Left lung (tissue), 10 donors: ENCODE measurements around the gene FBXO17. TPM values are rescaled to one million over a fixed set of nuclear protein-coding genes. Genes with fewer than 3 reads are reported as not detected.
A peak's percentile ranks its signal among the peaks of the same experiment; 100 is the strongest.

Experiments used
- ATAC-seq: fragments of 200-7000 bp; cut with Tn5 transposase; one replicate; pipeline ENCODE4 v1.9.1; 2020; ENCODE audit warnings: moderate library complexity
- DNase-seq, 4 donors: peaks; one replicate each; pipeline ENCODE4 v3.0.0-alpha.2; 2013 to 2020
- H3K27ac ChIP-seq, 2 donors: fragments of 200-600 bp; sonication (generic) in 1 of 2; one replicate each; pipeline versions ENCODE4 v1.5.0 to v1.8.0; 2020 to 2021
- H3K27me3 ChIP-seq, 2 donors: fragments of 200-600 bp; sonication (generic) in 1 of 2; one replicate each; pipeline versions ENCODE4 v1.5.0 to v1.8.0; 2020 to 2021
- H3K36me3 ChIP-seq, 2 donors: fragments of 200-600 bp; sonication (generic) in 1 of 2; one replicate each; pipeline versions ENCODE4 v1.5.0 to v1.8.0; 2020 to 2021
- H3K4me1 ChIP-seq, 2 donors: fragments of 200-600 bp; one replicate each; pipeline ENCODE4 v1.8.0; 2021
- H3K4me3 ChIP-seq, 2 donors: fragments of 200-600 bp; sonication (generic) in 1 of 2; one replicate each; pipeline versions ENCODE4 v1.5.0 to v1.8.0; 2020 to 2021; ENCODE audit warnings: mild to moderate bottlenecking in 1 of 2
- H3K9me3 ChIP-seq, 2 donors: fragments of 200-600 bp; sonication (generic) in 1 of 2; one replicate each; pipeline versions ENCODE4 v1.5.0 to v1.8.0; 2020 to 2021
- CTCF ChIP-seq, 2 donors: fragments of 200-600 bp; sonication (generic) in 1 of 2; IDR thresholded peaks; one replicate each; pipeline versions ENCODE4 v1.5.0 to v1.8.0; 2021; ENCODE audit warnings: antibody characterized with exemption in 2 of 2
- intact Hi-C, 2 donors: fragments of 100-400 bp; cut with DNase I; formaldehyde crosslinking; loops; one replicate each; pipeline versions ENCODE4 v1.11.2 to v1.14.2; 2022
- polyA plus RNA-seq, 6 donors: library from polyadenylated mRNA; unstranded; fragments of 120-200 nt; gene quantifications; one replicate each; pipeline ENCODE4 v1.2.1, GENCODE V29; 2013; ENCODE audit not compliant: insufficient read length in 6 of 6
- total RNA-seq, 2 donors: library from RNA; stranded (reverse); fragmentation: NEBNext Ultra II Directional; extraction: Animal tissue kit (Norgen Biotek cat#: 25700); gene quantifications; one replicate each; pipeline ENCODE4 v1.2.1, GENCODE V29; 2021
- donor health status: DM: no; HTN: yes; CAD: no.
- donor health status: DM: no; HTN: no; CAD: no.

The FBXO17 gene
- total and polyA plus RNA-seq, 8 donors: 7.1 to 50.3 (median 42.4) TPM

GRCh38 chr19:38918526-38918925 lies 57.0 kb downstream of the FBXO17 start:
- H3K27ac ChIP-seq: no peak overlapping the region
- ATAC-seq: no peak
- no peak for DNase-seq
- no peaks in the 10 kb centered on the region for H3K4me1 ChIP-seq
- TF ChIP-seq CTCF (IDR thresholded peaks at IDR 0.05): no peak
- peaks cover 0 to 28% of the 10 kb centered on the region in 2 donors for H3K36me3 ChIP-seq
- no peak overlapping the region for H3K4me3 ChIP-seq
- H3K9me3 ChIP-seq: no peaks in the 10 kb centered on the region
- intact Hi-C loops: no loop called here
- no peaks in the 10 kb centered on the region for H3K27me3 ChIP-seq

GRCh38 chr19:38917921-38918491 lies 57.5 kb downstream of the FBXO17 start:
- no peak for ATAC-seq
- intact Hi-C loops: no loop called here
- no peak overlapping the region for H3K27ac ChIP-seq
- DNase-seq: no peak
- H3K9me3 ChIP-seq: no peaks in the 10 kb centered on the region
- H3K4me1 ChIP-seq: no peaks in the 10 kb centered on the region
- peaks cover 0 to 26% of the 10 kb centered on the region in 2 donors for H3K36me3 ChIP-seq
- TF ChIP-seq CTCF (IDR thresholded peaks at IDR 0.05): no peak
- H3K27me3 ChIP-seq: no peaks in the 10 kb centered on the region
- H3K4me3 ChIP-seq: no peak overlapping the region

- Histone ChIP-seq H3K4me1 (no peaks in the 10 kb centered on the region), H3K27me3 (peaks cover 0 to under 1% of the 10 kb centered on the region in 2 donors), H3K36me3 (peaks cover 0 to 24% of the 10 kb centered on the region in 2 donors), H3K9me3 (no peaks in the 10 kb centered on the region), H3K4me3 (no peak overlapping the region), H3K27ac (no peak overlapping the region)
- TF ChIP-seq CTCF (IDR thresholded peaks at IDR 0.05): no peak
- ATAC-seq (no peak), DNase-seq (peak in 1 of 4 donors; percentile 34)
- intact Hi-C loops: no loop called here
Observed at GRCh38 chr19:38917516-38917915, 58.0 kb downstream of the FBXO17 start.

GRCh38 chr19:38915329-38916321 lies 59.9 kb downstream of the FBXO17 start:
- Histone ChIP-seq H3K4me3 (no peak overlapping the region), H3K27ac (no peak overlapping the region), H3K27me3 (peaks cover 0 to 18% of the 10 kb centered on the region in 2 donors), H3K36me3 (peaks cover 0 to 9% of the 10 kb centered on the region in 2 donors), H3K9me3 (no peaks in the 10 kb centered on the region), H3K4me1 (no peaks in the 10 kb centered on the region)
- TF ChIP-seq CTCF (IDR thresholded peaks at IDR 0.05): no peak
- peak in 1 of 4 donors; percentile 71 for DNase-seq
- intact Hi-C loops: no loop called here
- ATAC-seq: no peak

- no peak for ATAC-seq
- DNase-seq: peak in 1 of 4 donors; percentile 35
- TF ChIP-seq CTCF (IDR thresholded peaks at IDR 0.05): no peak
- Histone ChIP-seq H3K9me3 (no peaks in the 10 kb centered on the region), H3K4me1 (no peaks in the 10 kb centered on the region), H3K4me3 (no peak overlapping the region), H3K36me3 (peaks cover 0 to 14% of the 10 kb centered on the region in 2 donors), H3K27ac (no peak overlapping the region), H3K27me3 (peaks cover 0 to 18% of the 10 kb centered on the region in 2 donors)
- intact Hi-C loops: no loop called here
Observed at GRCh38 chr19:38913958-38914357, 61.6 kb downstream of the FBXO17 start.
